PC-3 (cell line): ENCODE results near the gene HUNK. TPM values are rescaled to one million over a fixed set of nuclear protein-coding genes. Genes with fewer than 3 reads are reported as not detected.
"Not testable (repeated sequence)": the region's sequence is repeated elsewhere in the genome, so short reads cannot be mapped to it uniquely, and the experiment has no call there.

ENCODE experiments used
- ATAC-seq: fragments of 200-7000 bp; cut with Tn5 transposase; 2 replicates; pipeline ENCODE4 v1.9.1; 2020; ENCODE audit warnings: mild to moderate bottlenecking, moderate library complexity
- BruUV-seq: library from RNA; stranded (reverse); fragments of 400-500 nt; replicated peaks from 2 replicates; lab custom pipeline; 2021; lab: Mats Ljungman, UMichigan
- CTCF ChIA-PET: fragments of 300-600 bp; sonication (Branson Sonifier 250); formaldehyde crosslinking; loops from one replicate; lab custom pipeline; 2022; ENCODE audit warnings: antibody characterized with exemption; lab: Charles Lee
- POLR2A ChIA-PET: fragments of 300-600 bp; sonication (Branson Sonifier 250); formaldehyde crosslinking; loops from one replicate; lab custom pipeline; 2022; ENCODE audit warnings: antibody characterized with exemption; ENCODE audit not compliant: unreplicated experiment; lab: Charles Lee
- DNase-seq: peaks from one replicate; pipeline ENCODE4 v3.0.0-alpha.2; 2015
- H2AFZ ChIP-seq: fragments of 300-600 bp; sonication (generic); 2 replicates; pipeline ENCODE4 v1.6.0; 2016; ENCODE audit warnings: antibody characterized with exemption, low read length
- H3F3A ChIP-seq: fragments of 300-600 bp; sonication (generic); one replicate; pipeline ENCODE4 v1.6.0; 2017; ENCODE audit warnings: antibody characterized with exemption, low read length, control low read depth, mild to moderate bottlenecking; ENCODE audit not compliant: unreplicated experiment
- H3K27ac ChIP-seq: fragments of 300-600 bp; sonication (generic); 2 replicates; pipeline ENCODE4 v1.5.1; 2016; ENCODE audit warnings: mild to moderate bottlenecking, low read length
- H3K27me3 ChIP-seq: fragments of 300-600 bp; sonication (generic); 2 replicates; pipeline ENCODE4 v1.6.1; 2016; ENCODE audit warnings: low read length, mixed read lengths
- H3K36me3 ChIP-seq: fragments of 300-600 bp; sonication (generic); 2 replicates; pipeline ENCODE4 v1.6.1; 2016; ENCODE audit warnings: low read depth, mixed run types, low read length, mixed read lengths
- H3K4me1 ChIP-seq: fragments of 300-600 bp; sonication (generic); 2 replicates; pipeline ENCODE4 v1.5.1; 2016; ENCODE audit warnings: low read length; ENCODE audit not compliant: insufficient read depth
- H3K4me2 ChIP-seq: fragments of 300-600 bp; sonication (generic); 2 replicates; pipeline ENCODE4 v1.6.0; 2016; ENCODE audit warnings: low read length
- H3K4me3 ChIP-seq: fragments of 300-600 bp; sonication (generic); 2 replicates; pipeline ENCODE4 v1.5.1; 2016; ENCODE audit warnings: mild to moderate bottlenecking, low read length, mixed read lengths
- H3K79me2 ChIP-seq: fragments of 300-600 bp; sonication (generic); 2 replicates; pipeline ENCODE4 v1.6.1; 2017; ENCODE audit warnings: low read length, mixed read lengths
- H3K9ac ChIP-seq: fragments of 300-600 bp; sonication (generic); 2 replicates; pipeline ENCODE4 v1.6.0; 2016; ENCODE audit warnings: mild to moderate bottlenecking, low read length
- H3K9me2 ChIP-seq: fragments of 300-600 bp; sonication (generic); replicated peaks from 2 replicates; pipeline ENCODE4 v1.6.1; 2016; ENCODE audit warnings: mixed run types, low read length, mixed read lengths
- H3K9me3 ChIP-seq: fragments of 300-600 bp; sonication (generic); 2 replicates; pipeline ENCODE4 v1.6.1; 2016; ENCODE audit warnings: low read length, mixed read lengths
- H4K20me1 ChIP-seq: fragments of 300-600 bp; sonication (generic); 2 replicates; pipeline ENCODE4 v1.6.1; 2016; ENCODE audit warnings: low read length, mixed read lengths
- CTCF ChIP-seq: fragments of 300-600 bp; sonication (generic); conservative IDR thresholded peaks from 2 replicates; pipeline ENCODE4 v1.5.1; 2017; ENCODE audit warnings: antibody characterized with exemption, low read depth, mild to moderate bottlenecking, low read length
- EZH2 ChIP-seq: fragments of 300-600 bp; sonication (generic); IDR thresholded peaks from one replicate; pipeline ENCODE4 v1.6.1; 2017; ENCODE audit warnings: antibody characterized with exemption, mild to moderate bottlenecking, low read length; ENCODE audit not compliant: unreplicated experiment
- EZH2phosphoT487 ChIP-seq: fragments of 300-600 bp; sonication (generic); IDR thresholded peaks from 2 replicates; pipeline ENCODE4 v1.6.1; 2018; ENCODE audit warnings: mild to moderate bottlenecking, antibody characterized with exemption, low read length, borderline replicate concordance
- intact Hi-C: fragments of 100-400 bp; cut with micrococcal nuclease; formaldehyde crosslinking; loops from 2 replicates; pipeline ENCODE4 v1.9.0; 2023
- total RNA-seq: library from RNA; depleted of rRNA; stranded (reverse); fragments of >200 nt; gene quantifications from 2 replicates; pipeline ENCODE4 v1.2.3, GENCODE V29; 2014

HUNK gene
- total RNA-seq, 1 experiment from 2014 or later, result not detected

DNA sequence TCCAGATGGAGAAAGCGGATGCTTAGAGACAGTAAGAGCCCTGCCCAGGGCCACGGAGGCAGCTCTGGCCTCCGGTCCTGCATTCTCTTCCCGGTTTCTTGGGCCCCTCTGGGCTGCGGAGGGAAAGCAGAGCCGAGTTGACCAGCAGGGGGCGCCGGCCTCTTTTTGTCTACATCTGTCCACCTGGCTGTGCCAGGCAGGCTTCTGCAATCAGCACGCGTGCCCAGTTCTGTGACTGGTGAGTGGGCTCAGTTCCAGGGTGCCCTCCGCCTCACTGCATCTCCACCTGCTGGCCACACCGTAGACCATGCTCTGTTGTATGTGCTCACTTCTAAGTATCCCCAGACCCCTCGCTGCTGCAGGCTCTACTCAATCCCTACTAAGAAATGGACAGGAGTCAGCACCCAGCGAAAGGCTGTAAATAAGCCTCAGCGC, 6.7 kb upstream of the HUNK start:
- H3F3A ChIP-seq, result no peaks in the 10 kb centered on the region
- H3K9me2 ChIP-seq, result no peaks in the 10 kb centered on the region
- no peaks in the 10 kb centered on the region for H3K9me3 ChIP-seq
- peak; percentile 87 for DNase-seq
- no peak overlapping the region for H3K27ac ChIP-seq
- peak; percentile 99 for ATAC-seq
- CTCF ChIA-PET, result no interaction called here
- H3K9ac ChIP-seq, result no peak overlapping the region
- no TSS peak for BruUV-seq
- TF ChIP-seq CTCF, result peak; percentile 96
- no peak for TF ChIP-seq EZH2
- intact Hi-C loops, result loop anchor here (1.0 kb wide), 1 partner anchor 392 kb away; no protein-coding TSS in a partner anchor
- H4K20me1 ChIP-seq, result no peaks in the 10 kb centered on the region
- POLR2A ChIA-PET, result no interaction called here
- no peaks in the 10 kb centered on the region for H3K36me3 ChIP-seq
- H2AFZ ChIP-seq, result no peak overlapping the region
- H3K27me3 ChIP-seq, result peaks cover 47% of the 10 kb centered on the region
- H3K4me1 ChIP-seq, result no peaks in the 10 kb centered on the region
- no peak overlapping the region for H3K4me2 ChIP-seq
- no peaks in the 10 kb centered on the region for H3K79me2 ChIP-seq
- no peak overlapping the region for H3K4me3 ChIP-seq

DNA sequence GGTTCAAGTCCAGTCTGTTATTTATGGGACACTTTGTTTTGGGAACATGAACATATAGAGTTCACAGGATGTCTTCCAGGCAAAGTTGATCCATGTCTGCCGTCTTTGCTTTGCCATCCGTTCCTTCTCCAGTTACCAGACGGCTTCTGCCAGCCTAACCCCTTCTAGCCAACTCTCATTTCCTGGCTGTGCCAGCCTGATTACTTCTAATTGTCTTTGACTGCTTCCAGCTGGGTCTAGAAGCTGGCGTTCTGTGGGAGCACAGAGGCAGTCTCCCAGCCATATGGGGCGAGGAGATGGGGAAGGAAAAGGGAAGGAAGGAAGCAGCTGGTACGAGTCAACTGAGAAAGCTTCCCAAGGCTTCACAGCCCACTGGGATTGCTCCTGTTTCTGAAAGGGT, 3.1 kb upstream of the HUNK start:
- H3F3A ChIP-seq, result no peaks in the 10 kb centered on the region
- no TSS peak for BruUV-seq
- DNase-seq (no peak), ATAC-seq (no peak)
- ChIA-PET CTCF (no interaction called here), POLR2A (no interaction called here)
- no peaks in the 10 kb centered on the region for H3K9me2 ChIP-seq
- no peaks in the 10 kb centered on the region for H3K4me1 ChIP-seq
- H3K4me3 ChIP-seq, result no peak overlapping the region
- no peaks in the 10 kb centered on the region for H4K20me1 ChIP-seq
- H3K79me2 ChIP-seq, result no peaks in the 10 kb centered on the region
- no peaks in the 10 kb centered on the region for H3K9me3 ChIP-seq
- no peak overlapping the region for H3K9ac ChIP-seq
- no peak overlapping the region for H3K4me2 ChIP-seq
- H3K36me3 ChIP-seq, result no peaks in the 10 kb centered on the region
- no peak overlapping the region for H3K27ac ChIP-seq
- intact Hi-C loops, result no loop called here
- no peak overlapping the region for H2AFZ ChIP-seq
- TF ChIP-seq EZH2, result no peak
- no peak for TF ChIP-seq CTCF
- TF ChIP-seq EZH2phosphoT487, result no peak
- H3K27me3 ChIP-seq, result peaks cover 54% of the 10 kb centered on the region

DNA sequence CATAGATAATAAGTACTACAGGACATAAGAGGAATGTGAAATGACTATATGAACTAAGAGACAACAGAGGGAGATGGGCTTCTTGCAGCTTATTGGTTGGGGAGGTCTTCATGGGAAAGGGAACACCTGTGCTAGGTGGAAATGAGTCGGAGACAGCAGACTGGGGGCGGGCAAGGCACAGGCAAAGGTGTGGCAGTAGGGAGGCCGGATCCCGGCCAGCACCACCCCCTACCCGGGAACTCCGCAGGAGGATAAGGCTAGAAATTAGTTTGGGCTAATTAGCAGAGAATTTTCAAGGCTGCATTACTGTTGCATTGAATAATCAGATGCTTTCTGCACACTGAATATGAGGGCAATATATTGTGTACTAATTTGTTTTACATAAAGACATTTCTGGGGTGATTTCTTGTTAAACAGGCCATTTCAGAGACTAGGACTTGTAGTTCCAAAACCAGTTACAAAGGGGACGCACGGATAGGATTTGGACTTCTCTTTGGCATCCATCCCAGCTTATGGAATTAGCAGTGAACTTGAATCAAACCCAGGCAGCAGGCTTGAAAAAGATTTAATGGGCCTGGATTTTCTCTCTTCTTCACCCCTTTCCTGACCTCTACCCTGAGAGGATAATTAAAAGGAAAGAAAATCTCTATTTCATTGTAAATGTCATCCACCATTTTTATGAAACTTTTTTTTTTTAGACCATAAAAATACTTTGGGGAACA, 2.2 kb upstream of the HUNK start:
- Histone ChIP-seq H3K4me1 (no peaks in the 10 kb centered on the region), H3K4me3 (no peak overlapping the region), H3K9me2 (no peaks in the 10 kb centered on the region), H2AFZ (no peak overlapping the region), H3K9me3 (no peaks in the 10 kb centered on the region), H3K36me3 (no peaks in the 10 kb centered on the region), H3K4me2 (no peak overlapping the region), H3F3A (no peaks in the 10 kb centered on the region), H3K79me2 (no peaks in the 10 kb centered on the region), H3K27me3 (peaks cover 63% of the 10 kb centered on the region), H3K27ac (no peak overlapping the region), H4K20me1 (no peaks in the 10 kb centered on the region), H3K9ac (no peak overlapping the region)
- intact Hi-C loops, result no loop called here
- no peak for TF ChIP-seq EZH2
- TF ChIP-seq EZH2phosphoT487, result no peak
- TF ChIP-seq CTCF, result no peak
- ChIA-PET CTCF (no interaction called here), POLR2A (no interaction called here)
- ATAC-seq (no peak), DNase-seq (no peak)
- no TSS peak for BruUV-seq

DNA sequence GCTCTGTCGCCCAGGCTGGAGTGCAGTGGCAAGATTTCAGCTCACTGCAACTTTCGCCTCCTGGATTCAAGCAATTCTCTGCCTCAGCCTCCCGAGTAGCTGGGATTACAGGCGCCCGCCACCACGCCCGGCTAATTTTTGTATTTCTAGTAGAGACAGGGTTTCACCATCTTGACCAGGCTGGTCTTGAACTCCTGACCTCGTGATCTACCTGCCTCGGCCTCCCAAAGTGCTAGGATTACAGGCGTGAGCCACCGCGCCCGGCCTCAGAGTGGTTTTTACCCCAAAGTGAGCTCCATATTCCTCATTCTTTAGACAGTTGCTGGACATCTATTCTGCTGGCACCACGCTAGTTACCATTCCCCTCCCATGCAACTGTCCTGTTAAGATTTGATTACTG, 1.4 kb upstream of the HUNK start:
- H3K27ac ChIP-seq, H3K79me2 ChIP-seq, H3K9ac ChIP-seq, H3K4me1 ChIP-seq, H2AFZ ChIP-seq, DNase-seq, H3K9me3 ChIP-seq, H3F3A ChIP-seq, H4K20me1 ChIP-seq, H3K9me2 ChIP-seq, ATAC-seq, intact Hi-C loops, BruUV-seq, H3K4me2 ChIP-seq, POLR2A ChIA-PET, H3K4me3 ChIP-seq, H3K36me3 ChIP-seq, CTCF ChIA-PET: not testable (repeated sequence)
- H3K27me3 ChIP-seq, result peaks cover 70% of the 10 kb centered on the region
